Measurements from ENCODE around the gene ASS1.

The ASS1 gene

DNA sequence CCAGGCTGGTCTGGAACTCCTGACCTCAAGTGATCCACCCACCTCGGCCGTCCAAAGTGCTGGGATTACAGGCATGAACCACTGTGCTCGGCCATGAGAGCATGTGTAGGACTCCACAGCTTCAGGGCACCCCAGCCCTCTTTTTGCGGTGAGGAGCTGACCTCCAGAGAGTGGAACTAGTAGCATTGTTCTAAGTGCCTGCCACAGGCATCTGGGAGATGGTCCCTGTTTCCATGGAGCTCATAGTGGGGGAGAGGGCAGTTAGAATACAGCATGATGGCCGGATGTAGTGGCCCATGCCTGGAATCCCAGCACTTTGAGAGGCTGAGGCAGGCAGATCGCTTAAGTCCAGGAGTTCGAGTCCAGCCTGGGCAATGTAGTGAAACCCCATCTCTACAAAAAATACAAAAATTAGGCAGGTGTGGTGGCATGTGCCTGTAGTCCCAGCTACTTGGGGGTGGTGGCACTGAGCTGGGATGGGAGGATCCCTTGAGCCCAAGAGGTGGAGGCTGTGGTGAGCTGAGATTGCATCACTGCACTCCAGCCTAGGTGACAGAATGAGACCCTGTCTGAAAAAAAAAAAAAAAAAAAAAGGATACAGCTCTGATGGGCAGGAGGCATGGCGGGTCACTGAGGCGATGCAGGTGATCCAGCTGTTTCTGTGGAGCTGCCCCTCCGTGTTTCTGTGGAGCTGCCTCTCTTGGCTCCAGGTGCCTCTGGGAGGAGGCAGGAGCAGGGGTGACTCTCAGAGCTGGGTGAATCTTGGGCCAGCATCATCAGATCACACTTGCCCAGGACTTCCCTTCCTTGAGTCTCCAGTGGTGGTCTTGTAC is 4.2 kb downstream of the ASS1 start:
- intact Hi-C loops (cut with micrococcal nuclease): no loop called here
- Mint-ChIP-seq H3K9me3 (no peaks in the 10 kb centered on the region), H3K27ac (no peak overlapping the region), H3K4me1 (ENCODE audit: low read depth) (peaks cover 12% of the 10 kb centered on the region), H3K4me3 (no peak overlapping the region), H3K27me3 (peaks cover 49% of the 10 kb centered on the region), H3K36me3 (ENCODE audit: low read depth) (no peaks in the 10 kb centered on the region)

DNA sequence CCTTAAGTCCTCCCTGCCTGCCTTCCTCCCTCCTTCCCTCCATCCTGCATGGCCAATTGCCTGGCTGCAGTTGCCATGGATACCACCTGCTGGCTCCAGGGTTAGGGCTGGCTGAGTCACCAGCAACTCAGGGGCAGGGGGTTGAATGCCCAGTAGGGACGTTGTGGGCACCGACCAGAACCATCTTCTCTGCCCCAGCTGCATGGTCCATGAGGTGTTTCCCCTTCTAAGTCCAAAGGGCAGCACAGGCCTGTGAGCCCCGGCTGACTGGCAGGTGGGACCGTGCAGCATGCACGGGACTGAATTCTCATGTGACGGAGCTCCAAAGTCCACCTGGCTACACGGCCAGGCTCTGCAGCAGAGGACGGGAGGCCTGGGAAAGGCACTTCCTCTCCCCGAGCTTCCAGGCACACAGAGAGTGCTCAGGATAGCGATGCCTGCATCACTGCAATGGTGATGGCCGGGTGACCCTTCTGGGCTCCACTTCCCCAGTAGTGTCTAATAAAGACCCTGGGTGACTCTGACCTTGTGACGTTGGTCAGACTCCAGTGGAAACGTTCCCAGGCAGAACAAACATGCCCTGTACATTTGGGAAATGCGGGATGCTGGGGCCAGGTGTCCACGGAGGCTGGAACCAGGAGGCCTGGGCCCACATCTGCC is 5.7 kb downstream of the ASS1 start:
- H3K9me3 Mint-ChIP-seq: no peaks in the 10 kb centered on the region
- peaks cover 38% of the 10 kb centered on the region for H3K27me3 Mint-ChIP-seq
- intact Hi-C loops (cut with micrococcal nuclease): no loop called here
- no peak overlapping the region for H3K27ac Mint-ChIP-seq
- H3K4me3 Mint-ChIP-seq: no peak overlapping the region
- peaks cover 12% of the 10 kb centered on the region for H3K4me1 Mint-ChIP-seq (ENCODE audit: low read depth)
- no peaks in the 10 kb centered on the region for H3K36me3 Mint-ChIP-seq (ENCODE audit: low read depth)

DNA sequence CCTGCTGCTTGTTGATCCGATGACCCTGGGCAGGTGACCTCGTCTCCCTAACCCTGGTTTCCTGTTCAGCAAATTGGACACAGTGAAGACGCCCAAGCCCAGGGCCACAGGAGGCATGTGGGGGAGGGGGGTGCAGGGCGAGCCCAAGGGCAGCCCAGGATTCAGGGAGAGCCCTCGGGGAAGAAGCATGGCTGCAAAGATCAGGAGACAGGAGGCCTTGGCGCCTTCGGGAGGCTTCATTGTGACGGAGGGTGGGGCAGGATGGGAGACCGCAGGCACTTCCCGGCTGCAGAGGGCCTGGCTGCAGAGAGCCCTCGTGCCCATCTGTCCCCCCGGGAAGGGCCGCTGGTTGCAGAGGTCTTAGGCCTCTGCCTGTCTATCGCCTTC is 6.2 kb downstream of the ASS1 start:
- H3K36me3 Mint-ChIP-seq (ENCODE audit: low read depth): no peaks in the 10 kb centered on the region
- H3K27ac Mint-ChIP-seq: no peak overlapping the region
- H3K27me3 Mint-ChIP-seq: peaks cover 33% of the 10 kb centered on the region
- no peaks in the 10 kb centered on the region for H3K9me3 Mint-ChIP-seq
- intact Hi-C loops (cut with micrococcal nuclease): no loop called here
- peaks cover 12% of the 10 kb centered on the region for H3K4me1 Mint-ChIP-seq (ENCODE audit: low read depth)
- no peak overlapping the region for H3K4me3 Mint-ChIP-seq

DNA sequence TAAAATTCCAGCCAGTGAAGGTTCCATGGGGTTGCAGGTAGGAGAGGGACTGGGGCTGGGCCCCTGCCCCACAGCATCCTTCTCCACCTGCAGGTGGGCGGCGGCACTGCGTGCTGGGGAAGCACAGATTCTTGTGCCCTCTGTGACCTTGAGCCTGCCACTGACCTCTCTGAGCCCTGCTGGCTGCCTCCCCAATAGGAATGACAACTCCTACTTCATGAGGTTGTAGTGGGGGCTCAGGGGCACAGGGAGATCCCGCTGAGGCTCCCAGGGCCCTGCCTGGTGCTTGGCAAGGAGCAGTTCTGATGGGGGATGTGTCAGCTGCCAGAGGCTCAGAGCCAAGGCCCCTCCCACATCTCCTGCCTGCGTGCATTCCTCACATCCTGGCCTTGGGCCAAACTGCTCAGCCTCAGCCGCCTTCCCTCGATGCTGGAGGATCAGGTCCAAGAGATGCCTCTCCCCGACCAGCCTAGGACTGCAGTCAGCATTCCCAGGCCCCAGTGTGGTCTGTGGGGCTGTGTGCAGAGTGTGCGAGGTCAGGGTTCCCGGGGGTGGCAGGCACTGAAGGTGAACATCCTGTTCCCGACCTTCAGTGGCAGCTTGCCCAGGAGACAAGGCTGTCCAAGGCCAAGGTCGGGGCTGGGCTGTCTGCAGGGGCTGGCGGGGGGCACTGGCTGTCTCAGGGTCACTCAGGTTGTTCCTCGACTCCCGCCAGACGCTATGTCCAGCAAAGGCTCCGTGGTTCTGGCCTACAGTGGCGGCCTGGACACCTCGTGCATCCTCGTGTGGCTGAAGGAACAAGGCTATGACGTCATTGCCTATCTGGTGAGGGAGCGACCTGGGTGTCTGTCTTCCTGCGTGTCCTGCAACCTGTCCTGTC is 7.0 kb downstream of the ASS1 start:
- Mint-ChIP-seq H3K36me3 (ENCODE audit: low read depth) (no peaks in the 10 kb centered on the region), H3K9me3 (no peaks in the 10 kb centered on the region), H3K27ac (no peak overlapping the region), H3K27me3 (peaks cover 31% of the 10 kb centered on the region), H3K4me3 (no peak overlapping the region), H3K4me1 (ENCODE audit: low read depth) (peaks cover 12% of the 10 kb centered on the region)
- intact Hi-C loops (cut with micrococcal nuclease): no loop called here

DNA sequence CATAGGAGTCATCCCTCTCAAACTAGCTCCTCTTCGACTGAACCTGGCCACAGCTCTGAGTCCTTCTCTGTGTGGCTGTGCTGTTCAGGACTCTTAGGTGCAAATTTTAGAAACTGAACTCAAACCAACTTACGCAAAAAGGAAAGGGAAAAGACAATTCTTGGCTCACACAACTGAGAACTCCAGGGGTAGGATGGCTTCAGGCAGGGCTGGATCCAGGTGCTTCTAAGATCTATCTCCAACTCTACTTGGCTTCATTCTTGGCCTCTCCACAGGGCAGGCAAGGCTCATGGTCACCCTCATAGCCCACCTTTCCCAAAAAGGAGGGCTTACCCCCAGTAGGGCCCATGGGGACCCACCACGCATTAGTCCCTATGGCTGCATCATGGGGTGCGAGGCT is 8.1 kb downstream of the ASS1 start:
- Mint-ChIP-seq H3K4me3 (no peak overlapping the region), H3K36me3 (ENCODE audit: low read depth) (no peaks in the 10 kb centered on the region), H3K27me3 (peaks cover 31% of the 10 kb centered on the region), H3K9me3 (no peaks in the 10 kb centered on the region), H3K27ac (no peak overlapping the region), H3K4me1 (ENCODE audit: low read depth) (peaks cover 6% of the 10 kb centered on the region)
- intact Hi-C loops (cut with micrococcal nuclease): no loop called here

- no peaks in the 10 kb centered on the region for H3K36me3 Mint-ChIP-seq (ENCODE audit: low read depth)
- no peak overlapping the region for H3K27ac Mint-ChIP-seq
- intact Hi-C loops (cut with micrococcal nuclease): no loop called here
- no peak overlapping the region for H3K4me3 Mint-ChIP-seq
- H3K27me3 Mint-ChIP-seq: peaks cover 35% of the 10 kb centered on the region
- no peaks in the 10 kb centered on the region for H3K4me1 Mint-ChIP-seq (ENCODE audit: low read depth)
- no peaks in the 10 kb centered on the region for H3K9me3 Mint-ChIP-seq
Observed at GRCh38 chr9:130453487-130453886, 8.7 kb downstream of the ASS1 start.

- no peaks in the 10 kb centered on the region for H3K4me1 Mint-ChIP-seq (ENCODE audit: low read depth)
- no peaks in the 10 kb centered on the region for H3K36me3 Mint-ChIP-seq (ENCODE audit: low read depth)
- no peak overlapping the region for H3K27ac Mint-ChIP-seq
- intact Hi-C loops (cut with micrococcal nuclease): no loop called here
- no peaks in the 10 kb centered on the region for H3K9me3 Mint-ChIP-seq
- no peak overlapping the region for H3K4me3 Mint-ChIP-seq
- peaks cover 33% of the 10 kb centered on the region for H3K27me3 Mint-ChIP-seq
Observed at GRCh38 chr9:130454096-130454811, 9.5 kb downstream of the ASS1 start.

GRCh38 chr9:130454812-130455325 is 10.1 kb downstream of the ASS1 start:
- Mint-ChIP-seq H3K4me1 (ENCODE audit: low read depth) (no peaks in the 10 kb centered on the region), H3K36me3 (ENCODE audit: low read depth) (no peaks in the 10 kb centered on the region), H3K27ac (no peak overlapping the region), H3K9me3 (no peaks in the 10 kb centered on the region), H3K27me3 (peaks cover 31% of the 10 kb centered on the region), H3K4me3 (no peak overlapping the region)
- intact Hi-C loops (cut with micrococcal nuclease): no loop called here

DNA sequence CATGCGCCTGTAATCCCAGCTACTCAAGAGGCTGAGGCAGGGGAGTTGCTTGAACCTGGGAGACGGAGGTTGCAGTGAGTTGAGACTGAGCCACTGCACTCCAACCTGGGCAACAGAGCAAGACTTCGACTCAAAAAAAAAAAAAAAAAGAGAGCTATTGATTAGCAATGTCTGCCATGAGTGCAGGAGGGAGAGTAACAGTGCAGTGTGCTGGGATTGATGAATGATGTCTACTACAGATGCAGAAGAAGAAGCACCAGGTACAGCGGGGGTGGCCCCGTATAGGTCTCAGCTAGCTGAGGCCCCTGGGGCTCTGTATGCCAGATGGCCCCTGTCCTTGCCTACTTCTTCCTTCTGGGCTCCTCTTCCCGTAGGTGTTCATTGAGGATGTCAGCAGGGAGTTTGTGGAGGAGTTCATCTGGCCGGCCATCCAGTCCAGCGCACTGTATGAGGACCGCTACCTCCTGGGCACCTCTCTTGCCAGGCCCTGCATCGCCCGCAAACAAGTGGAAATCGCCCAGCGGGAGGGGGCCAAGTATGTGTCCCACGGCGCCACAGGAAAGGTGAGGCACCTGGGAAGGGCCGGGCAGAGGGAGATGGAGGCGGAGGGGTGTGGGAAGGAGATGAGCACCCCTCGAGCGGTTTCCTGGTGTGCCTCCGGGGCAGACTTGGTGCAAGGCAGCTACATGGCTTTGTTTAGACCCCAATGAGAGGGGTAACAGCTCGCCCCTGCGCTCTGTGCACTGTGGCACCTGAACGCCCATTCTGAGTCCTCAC is 13.5 kb downstream of the ASS1 start:
- Mint-ChIP-seq H3K4me3 (no peak overlapping the region), H3K27ac (no peak overlapping the region), H3K4me1 (ENCODE audit: low read depth) (no peaks in the 10 kb centered on the region), H3K9me3 (no peaks in the 10 kb centered on the region), H3K36me3 (ENCODE audit: low read depth) (no peaks in the 10 kb centered on the region), H3K27me3 (peaks cover 25% of the 10 kb centered on the region)
- intact Hi-C loops (cut with micrococcal nuclease): no loop called here

- Mint-ChIP-seq H3K36me3 (ENCODE audit: low read depth) (no peaks in the 10 kb centered on the region), H3K9me3 (no peaks in the 10 kb centered on the region), H3K4me3 (no peak overlapping the region), H3K4me1 (ENCODE audit: low read depth) (no peaks in the 10 kb centered on the region), H3K27me3 (peaks cover 24% of the 10 kb centered on the region), H3K27ac (no peak overlapping the region)
- intact Hi-C loops (cut with micrococcal nuclease): no loop called here
Observed at GRCh38 chr9:130458804-130459067, 14.0 kb downstream of the ASS1 start.

DNA sequence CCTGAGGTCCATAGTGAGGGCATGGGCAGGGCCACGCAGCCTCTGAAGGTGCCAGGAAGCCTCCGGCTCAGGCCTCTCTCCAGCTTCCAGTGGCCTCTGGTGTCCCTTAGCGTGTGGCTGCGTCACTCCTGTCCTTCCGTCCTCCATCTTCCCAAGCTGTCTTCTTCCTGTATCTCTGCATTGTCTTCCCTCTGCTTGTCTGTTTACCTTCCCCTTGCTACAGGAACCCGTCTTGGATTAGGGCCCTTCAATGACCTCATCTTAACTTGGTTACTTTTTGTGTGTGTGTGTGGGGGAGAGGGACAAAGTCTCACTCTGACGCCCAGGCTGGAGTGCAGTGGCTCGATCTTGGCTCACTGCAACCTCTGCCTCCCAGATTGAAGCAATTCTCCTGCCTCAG is 14.4 kb downstream of the ASS1 start:
- H3K27ac Mint-ChIP-seq: no peak overlapping the region
- intact Hi-C loops (cut with micrococcal nuclease): no loop called here
- H3K27me3 Mint-ChIP-seq: peaks cover 26% of the 10 kb centered on the region
- no peaks in the 10 kb centered on the region for H3K4me1 Mint-ChIP-seq (ENCODE audit: low read depth)
- H3K9me3 Mint-ChIP-seq: no peaks in the 10 kb centered on the region
- H3K36me3 Mint-ChIP-seq (ENCODE audit: low read depth): no peaks in the 10 kb centered on the region
- no peak overlapping the region for H3K4me3 Mint-ChIP-seq

GRCh38 chr9:130459941-130460669 is 15.3 kb downstream of the ASS1 start:
- H3K4me3 Mint-ChIP-seq: no peak overlapping the region
- H3K27ac Mint-ChIP-seq: no peak overlapping the region
- H3K36me3 Mint-ChIP-seq (ENCODE audit: low read depth): no peaks in the 10 kb centered on the region
- intact Hi-C loops (cut with micrococcal nuclease): no loop called here
- no peaks in the 10 kb centered on the region for H3K9me3 Mint-ChIP-seq
- no peaks in the 10 kb centered on the region for H3K4me1 Mint-ChIP-seq (ENCODE audit: low read depth)
- H3K27me3 Mint-ChIP-seq: peaks cover 27% of the 10 kb centered on the region
